HEK293 (cell line): ENCODE results near the gene TLR4.

Source experiments
- CTCF ChIA-PET: fragments of 350-600 bp; formaldehyde crosslinking; extraction: SDS; loops from one replicate; lab custom pipeline; 2021; ENCODE audit warnings: antibody characterized with exemption; lab: Yijun Ruan, JAX
- POLR2A ChIA-PET: fragments of 300-600 bp; formaldehyde crosslinking; extraction: SDS; loops from one replicate; lab custom pipeline; 2020; ENCODE audit warnings: antibody characterized with exemption, inconsistent platforms; lab: Yijun Ruan, JAX
- H3K27ac ChIP-seq: fragments of 200-500 bp; sonication (Bioruptor generic); 2 replicates; pipeline ENCODE4 v1.5.1; 2014; ENCODE audit warnings: low read depth, low read length, control low read depth, inconsistent platforms; ENCODE audit errors: extremely low read depth
- H3K36me3 ChIP-seq, 2 experiments: fragments of 200-500 bp in 1 of 2; sonication (Bioruptor generic) in 1 of 2; 1 replicate in 1 of 2; 2 replicates in 1 of 2; pipeline ENCODE4 v1.5.1; 2014 to 2017; ENCODE audit warnings: inconsistent platforms in 2 of 2, low read length in 2 of 2; ENCODE audit not compliant: control insufficient read depth in 2 of 2, insufficient read depth in 1 of 2
- H3K4me1 ChIP-seq: fragments of 200-500 bp; sonication (Bioruptor generic); 2 replicates; pipeline ENCODE4 v1.5.1; 2014; ENCODE audit warnings: mild to moderate bottlenecking, low read length, inconsistent platforms; ENCODE audit not compliant: control insufficient read depth, insufficient read depth
- H3K4me3 ChIP-seq: 2 replicates; pipeline ENCODE4 v1.5.1; 2011; ENCODE audit warnings: low read depth, mild to moderate bottlenecking, control low read depth, low read length, moderate library complexity
- H3K9me3 ChIP-seq: fragments of 200-500 bp; sonication (Bioruptor generic); 2 replicates; pipeline ENCODE4 v1.5.1; 2014; ENCODE audit warnings: low read depth, low read length, inconsistent platforms; ENCODE audit not compliant: control insufficient read depth, insufficient read depth
- ATF2 ChIP-seq: fragments of 450-650 bp; formaldehyde crosslinking; IDR thresholded peaks from 2 replicates; pipeline ENCODE4 v1.5.1; 2016; ENCODE audit warnings: missing biosample characterization, missing genetic modification characterization, low read depth
- SP2 ChIP-seq: fragments of 450-650 bp; formaldehyde crosslinking; IDR thresholded peaks from 2 replicates; pipeline ENCODE4 v1.5.1; 2016; ENCODE audit warnings: missing biosample characterization, missing genetic modification characterization
- SP3 ChIP-seq: fragments of 450-650 bp; formaldehyde crosslinking; IDR thresholded peaks from 2 replicates; pipeline ENCODE4 v1.5.1; 2016; ENCODE audit warnings: missing biosample characterization, missing genetic modification characterization
- ZFHX2 ChIP-seq: fragments of 450-650 bp; formaldehyde crosslinking; conservative IDR thresholded peaks from 2 replicates; pipeline ENCODE4 v1.5.1; 2016; ENCODE audit warnings: missing biosample characterization, missing genetic modification characterization
- ZNF16 ChIP-seq: fragments of 450-650 bp; formaldehyde crosslinking; IDR thresholded peaks from 2 replicates; pipeline ENCODE4 v1.5.1; 2016; ENCODE audit warnings: low read depth, missing biosample characterization, missing genetic modification characterization
- ZNF169 ChIP-seq: fragments of 450-650 bp; formaldehyde crosslinking; IDR thresholded peaks from 2 replicates; pipeline ENCODE4 v1.5.1; 2016; ENCODE audit warnings: missing biosample characterization, missing genetic modification characterization
- ZNF18 ChIP-seq: fragments of 450-650 bp; formaldehyde crosslinking; IDR thresholded peaks from 2 replicates; pipeline ENCODE4 v1.5.1; 2016; ENCODE audit warnings: missing biosample characterization, missing genetic modification characterization
- ZNF211 ChIP-seq: fragments of 450-650 bp; formaldehyde crosslinking; IDR thresholded peaks from 2 replicates; pipeline ENCODE4 v1.5.1; 2016; ENCODE audit warnings: low read depth, missing biosample characterization, missing genetic modification characterization
- ZNF354C ChIP-seq: fragments of 450-650 bp; formaldehyde crosslinking; IDR thresholded peaks from 2 replicates; pipeline ENCODE4 v1.5.1; 2016; ENCODE audit warnings: missing biosample characterization, missing genetic modification characterization, low read depth, borderline replicate concordance
- ZNF37A ChIP-seq: fragments of 450-650 bp; IDR thresholded peaks from 2 replicates; pipeline ENCODE4 v1.5.1; 2018; ENCODE audit warnings: missing biosample characterization, missing genetic modification characterization
- ZNF394 ChIP-seq: fragments of 450-650 bp; formaldehyde crosslinking; IDR thresholded peaks from 2 replicates; pipeline ENCODE4 v1.5.1; 2016; ENCODE audit warnings: missing biosample characterization, missing genetic modification characterization, mild to moderate bottlenecking, moderate library complexity, borderline replicate concordance
- ZNF416 ChIP-seq: fragments of 450-650 bp; formaldehyde crosslinking; IDR thresholded peaks from 2 replicates; pipeline ENCODE4 v1.5.1; 2016; ENCODE audit warnings: missing biosample characterization, missing genetic modification characterization
- ZNF449 ChIP-seq: fragments of 450-650 bp; formaldehyde crosslinking; IDR thresholded peaks from 2 replicates; pipeline ENCODE4 v1.5.1; 2017; ENCODE audit warnings: missing biosample characterization, mild to moderate bottlenecking, missing genetic modification characterization, moderate library complexity
- ZNF501 ChIP-seq: fragments of 450-650 bp; formaldehyde crosslinking; IDR thresholded peaks from 2 replicates; pipeline ENCODE4 v1.5.1; 2016; ENCODE audit warnings: missing biosample characterization, missing genetic modification characterization
- ZNF521 ChIP-seq: fragments of 450-650 bp; formaldehyde crosslinking; IDR thresholded peaks from 2 replicates; pipeline ENCODE4 v1.5.1; 2017; ENCODE audit warnings: missing biosample characterization, mild to moderate bottlenecking, missing genetic modification characterization
- ZNF530 ChIP-seq: fragments of 450-650 bp; formaldehyde crosslinking; IDR thresholded peaks from 2 replicates; pipeline ENCODE4 v1.5.1; 2016; ENCODE audit warnings: low read depth, missing biosample characterization, missing genetic modification characterization
- ZNF704 ChIP-seq: fragments of 450-650 bp; formaldehyde crosslinking; IDR thresholded peaks from 2 replicates; pipeline ENCODE4 v1.5.1; 2016; ENCODE audit warnings: missing biosample characterization, missing genetic modification characterization
- ZNF76 ChIP-seq: fragments of 450-650 bp; formaldehyde crosslinking; IDR thresholded peaks from 2 replicates; pipeline ENCODE4; 2016; ENCODE audit warnings: low read depth, missing biosample characterization, missing genetic modification characterization, borderline replicate concordance
- ZSCAN30 ChIP-seq: fragments of 450-650 bp; IDR thresholded peaks from 2 replicates; pipeline ENCODE4 v1.5.1; 2018; ENCODE audit warnings: missing biosample characterization, mild to moderate bottlenecking, missing genetic modification characterization, moderate library complexity
- ZSCAN4 ChIP-seq: fragments of 450-650 bp; formaldehyde crosslinking; IDR thresholded peaks from 2 replicates; pipeline ENCODE4 v1.5.1; 2017; ENCODE audit warnings: missing biosample characterization, missing genetic modification characterization
- ZSCAN5A ChIP-seq: fragments of 450-650 bp; formaldehyde crosslinking; IDR thresholded peaks from 2 replicates; pipeline ENCODE4 v1.5.1; 2016; ENCODE audit warnings: missing biosample characterization, missing genetic modification characterization

The TLR4 gene

GRCh38 chr9:117714282-117714681, 10.1 kb downstream of the TLR4 start (continued):
- no peak for TF ChIP-seq ATF2 (tag by site-specific recombination)

- TF ChIP-seq ZSCAN4 (tag by site-specific recombination) = no peak
- TF ChIP-seq SP3 (tag by site-specific recombination) = no peak
- TF ChIP-seq ZNF18 (tag by site-specific recombination) = no peak
- no peak for TF ChIP-seq ZNF211 (tag by site-specific recombination)
- TF ChIP-seq ZNF416 = no peak
- no peak for TF ChIP-seq ZNF76 (tag by site-specific recombination)
- no peak for TF ChIP-seq ZNF394 (tag by site-specific recombination)
- TF ChIP-seq ZNF521 (tag by site-specific recombination) = no peak
- TF ChIP-seq ZNF354C (tag by site-specific recombination) = no peak
- no peak for TF ChIP-seq ZSCAN30 (tag by site-specific recombination)
- TF ChIP-seq ZNF16 (tag by site-specific recombination) = no peak
- TF ChIP-seq ZNF37A (tag by site-specific recombination) = no peak
- TF ChIP-seq ZNF169 (tag by site-specific recombination) = no peak
- no peak for TF ChIP-seq ZSCAN5A
- TF ChIP-seq SP2 (tag by site-specific recombination) = no peak
- TF ChIP-seq ZNF501 (tag by site-specific recombination) = no peak
- TF ChIP-seq ZFHX2 (tag by site-specific recombination) = no peak
- no peak for TF ChIP-seq ZNF530
- TF ChIP-seq ZNF704 = no peak
- TF ChIP-seq ZNF449 (tag by site-specific recombination) = no peak
- CTCF ChIA-PET = interaction anchor here (0.6 kb wide), 1 partner anchor 1542 kb away, joined by 3 read pairs; no protein-coding TSS in a partner anchor
- Histone ChIP-seq H3K9me3 (no peaks in the 10 kb centered on the region), H3K4me1 (no peaks in the 10 kb centered on the region), H3K27ac (no peak overlapping the region), H3K4me3 (no peak overlapping the region), H3K36me3 (no peaks in the 10 kb centered on the region)
- POLR2A ChIA-PET = no interaction called here
Measured at GRCh38 chr9:117715411-117715989, 11.3 kb downstream of the TLR4 start.
